ENCODE measurements around the gene MYADML2.

MYADML2 gene

GRCh38 chr17:81898885-81899284 lies 48.1 kb downstream of the MYADML2 start:
- H3K9me3 ChIP-seq (ENCODE audit: low read length) = no peaks in the 10 kb centered on the region
- no peak overlapping the region for H3K4me3 ChIP-seq (ENCODE audit: low read length)
- no peak overlapping the region for H2AFZ ChIP-seq (ENCODE audit: low read depth, low read length)
- no peaks in the 10 kb centered on the region for H3K27me3 ChIP-seq (ENCODE audit: insufficient read depth, low read length)
- H3K4me1 ChIP-seq (ENCODE audit: insufficient read depth, low read length) = no peaks in the 10 kb centered on the region
- peaks cover 50% of the 10 kb centered on the region for H3K36me3 ChIP-seq (ENCODE audit: insufficient read depth, low read length)

GRCh38 chr17:81898029-81898866 lies 48.8 kb downstream of the MYADML2 start:
- H3K4me3 ChIP-seq (ENCODE audit: low read length) = no peak overlapping the region
- H2AFZ ChIP-seq (ENCODE audit: low read depth, low read length) = no peak overlapping the region
- H3K4me1 ChIP-seq (ENCODE audit: insufficient read depth, low read length) = no peaks in the 10 kb centered on the region
- peaks cover 55% of the 10 kb centered on the region for H3K36me3 ChIP-seq (ENCODE audit: insufficient read depth, low read length)
- no peaks in the 10 kb centered on the region for H3K9me3 ChIP-seq (ENCODE audit: low read length)
- H3K27me3 ChIP-seq (ENCODE audit: insufficient read depth, low read length) = no peaks in the 10 kb centered on the region

GRCh38 chr17:81895400-81895799 lies 51.6 kb downstream of the MYADML2 start:
- Histone ChIP-seq H3K4me1 (ENCODE audit: insufficient read depth, low read length) (peaks cover 8% of the 10 kb centered on the region), H3K36me3 (ENCODE audit: insufficient read depth, low read length) (peaks cover 56% of the 10 kb centered on the region), H3K4me3 (ENCODE audit: low read length) (no peak overlapping the region), H3K9me3 (ENCODE audit: low read length) (no peaks in the 10 kb centered on the region), H3K27me3 (ENCODE audit: insufficient read depth, low read length) (no peaks in the 10 kb centered on the region), H2AFZ (ENCODE audit: low read depth, low read length) (no peak overlapping the region)

GRCh38 chr17:81891303-81891552 lies 55.8 kb downstream of the MYADML2 start:
- Histone ChIP-seq H3K9me3 (ENCODE audit: low read length) (no peaks in the 10 kb centered on the region), H3K4me3 (ENCODE audit: low read length) (peak overlapping the region; percentile 72), H3K27me3 (ENCODE audit: insufficient read depth, low read length) (no peaks in the 10 kb centered on the region), H3K4me1 (ENCODE audit: insufficient read depth, low read length) (peaks cover 17% of the 10 kb centered on the region), H2AFZ (ENCODE audit: low read depth, low read length) (no peak overlapping the region), H3K36me3 (ENCODE audit: insufficient read depth, low read length) (peaks cover 59% of the 10 kb centered on the region)

DNA sequence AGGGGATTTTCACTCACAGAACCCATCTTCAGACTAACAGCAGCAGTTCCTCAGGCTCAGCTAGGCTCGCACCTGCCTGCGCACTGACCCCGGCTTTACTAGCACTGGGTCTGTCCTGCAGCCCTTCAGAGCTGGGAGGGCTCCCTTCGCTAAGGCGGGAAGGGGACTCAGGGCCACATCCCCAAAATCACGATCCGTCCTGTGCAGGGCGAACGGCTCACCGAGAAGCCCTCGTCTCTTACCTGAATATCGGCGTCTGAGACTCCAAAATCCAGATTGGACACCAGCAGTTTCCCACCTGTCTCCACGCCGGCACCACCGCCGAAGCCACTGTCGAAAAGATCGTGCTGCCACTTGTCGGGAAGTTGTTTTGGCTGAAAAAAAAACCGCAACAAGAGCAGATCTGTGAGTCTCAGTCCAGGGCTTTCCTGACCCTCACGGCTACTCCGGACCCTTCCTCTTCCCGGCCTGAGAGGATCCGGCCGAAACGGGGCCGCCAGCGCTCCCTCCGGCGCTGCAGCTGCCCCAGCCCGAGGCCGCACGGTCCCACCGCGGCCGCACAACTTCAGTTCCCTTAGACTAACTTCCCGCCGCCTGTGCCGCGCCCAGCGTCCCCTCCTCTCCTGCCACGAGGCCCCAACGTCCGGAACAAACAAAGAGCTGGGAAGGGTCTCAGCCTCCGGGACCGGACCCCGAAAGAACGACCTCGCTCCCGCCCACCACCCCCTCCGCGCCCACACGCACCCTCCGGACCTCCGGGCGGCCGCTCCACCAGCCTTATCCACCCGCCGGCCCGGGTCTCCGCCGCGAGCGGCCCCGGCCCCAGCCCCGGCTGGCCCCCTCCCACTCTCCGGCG lies 56.4 kb downstream of the MYADML2 start:
- Histone ChIP-seq H3K27me3 (ENCODE audit: insufficient read depth, low read length) (no peaks in the 10 kb centered on the region), H3K4me1 (ENCODE audit: insufficient read depth, low read length) (peaks cover 17% of the 10 kb centered on the region), H3K9me3 (ENCODE audit: low read length) (no peaks in the 10 kb centered on the region), H2AFZ (ENCODE audit: low read depth, low read length) (no peak overlapping the region), H3K36me3 (ENCODE audit: insufficient read depth, low read length) (peaks cover 64% of the 10 kb centered on the region), H3K4me3 (ENCODE audit: low read length) (peak overlapping the region; percentile 72)

Measured in neuron (in vitro differentiated cells).